ENCODE results near the gene RABL3. TPM values are rescaled to one million over a fixed set of nuclear protein-coding genes. Genes with fewer than 3 reads are reported as not detected.

Gene RABL3
- total and polyA plus RNA-seq, 2 of the 13 experiments (the other 11 are each of a cell fraction or from before 2014, with no cell fraction given), result 4.8 to 31.9 TPM

- DNase-seq (ENCODE audit: low spot score) (no peak), FAIRE-seq (no peak), ATAC-seq (peak; percentile 27; the same call in 2 of the 3 replicates)
- Histone ChIP-seq H3K36me3 (replicated peaks in 1 of 2; ENCODE audit: control insufficient read depth in 1 of 2, insufficient read depth in 2 of 2, low read length in 2 of 2) (peaks cover 43 to 87% of the 10 kb centered on the region in 2 experiments), H3K27me3 (ENCODE audit: control insufficient read depth in 1 of 2, insufficient read depth in 2 of 2, low read length in 2 of 2) (no peaks in the 10 kb centered on the region), H3K9me3 (ENCODE audit: low read length) (no peaks in the 10 kb centered on the region), H3K27ac (ENCODE audit: extremely low read length, insufficient read depth, low read length) (no peak overlapping the region), H3K9ac (ENCODE audit: insufficient read depth, low read depth, low read length) (no peak overlapping the region), H3K4me3 (replicated peaks in 1 of 3; ENCODE audit: insufficient read depth in 1 of 3, low read depth in 2 of 3, low read length in 3 of 3) (no peak overlapping the region), H3K4me2 (ENCODE audit: low read depth, low read length) (no peak overlapping the region), H3K79me2 (ENCODE audit: insufficient read depth, low read length) (no peaks in the 10 kb centered on the region), H4K20me1 (ENCODE audit: insufficient read depth, low read length) (peaks cover 3% of the 10 kb centered on the region; the same call in 1 of the 2 replicates), H3K4me1 (ENCODE audit: insufficient read depth, low read length) (peaks cover 26% of the 10 kb centered on the region), H2AFZ (ENCODE audit: low read length) (no peak overlapping the region)
- WGBS (ENCODE audit: low lambda C conversion rate), result 98% methylated on average over 5 of the region's 5 CpGs
- intact Hi-C loops (cut with micrococcal nuclease; ENCODE audit: unreplicated experiment) (no loop called here), in situ Hi-C loops (cut with HindIII; ENCODE audit: extremely low pct_ligation_motif_present, low pct_unique_long_range_greater_than_20kb) (no loop called here)
- TF ChIP-seq ZNF703 (CRISPR knock-in tag; IDR thresholded peaks at IDR 0.05; ENCODE audit: borderline replicate concordance) (no peak), ZNF557 (CRISPR knock-in tag; IDR thresholded peaks at IDR 0.05) (no peak), TSC22D2 (CRISPR knock-in tag; IDR thresholded peaks at IDR 0.05; ENCODE audit: borderline replicate concordance) (no peak), RARG (CRISPR knock-in tag; IDR thresholded peaks at IDR 0.05; ENCODE audit: low read depth) (no peak), PRDM15 (CRISPR knock-in tag; IDR thresholded peaks at IDR 0.05) (no peak), YY1 (IDR thresholded peaks at IDR 0.05; ENCODE audit: insufficient read depth, insufficient replicate concordance, low read depth, low read length) (no peak), THAP8 (CRISPR knock-in tag; IDR thresholded peaks at IDR 0.05; ENCODE audit: borderline replicate concordance) (no peak)
- ChIA-PET POLR2A (no interaction called here), CTCF (ENCODE audit: low intra/inter-chr PET ratio, low total read pairs) (no interaction called here)
- no TSS peak for BruUV-seq (replicated peaks)
Measured at GRCh38 chr3:120648290-120648689, 94.0 kb downstream of the RABL3 start.

All from HepG2 (cell line).